ENCODE measurements around the gene SAP30BP.

The SAP30BP gene

GRCh38 chr17:75664099-75664549 lies 3.0 kb upstream of the SAP30BP start:
- Histone ChIP-seq H3K4me1 (peaks cover 0 to 25% (median 19%) of the 10 kb centered on the region in 4 donors), H3K9me3 (no peaks in the 10 kb centered on the region), H3K27ac (no peak overlapping the region), H3K27me3 (no peaks in the 10 kb centered on the region), H3K4me3 (no peak overlapping the region), H3K36me3 (peaks cover 12 to 54% (median 35%) of the 10 kb centered on the region in 3 donors)
- TF ChIP-seq CTCF (IDR thresholded peaks at IDR 0.05), result no peak
- no peak for DNase-seq
- intact Hi-C loops (cut with DNase I; ENCODE audit: low total_unique reads), result no loop called here

DNA sequence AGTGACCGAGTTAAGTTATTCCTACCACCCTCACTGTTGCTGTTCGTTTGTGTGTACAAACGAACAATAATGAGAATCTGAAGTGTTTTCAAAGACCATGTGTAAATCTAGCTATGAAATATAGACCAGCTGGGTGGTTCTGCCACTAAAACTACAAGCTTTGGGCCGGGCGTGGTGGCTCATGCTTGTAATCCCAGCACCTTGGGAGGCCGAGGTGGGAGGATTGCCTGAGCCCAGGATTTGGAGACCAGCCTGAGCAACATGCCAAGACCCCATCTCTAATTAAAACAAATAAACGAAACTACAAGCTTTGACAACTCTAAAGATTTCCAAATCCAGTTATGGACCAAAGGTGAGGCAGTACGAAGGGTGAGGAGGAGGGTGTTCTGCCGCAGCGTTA lies 1.2 kb upstream of the SAP30BP start:
- DNase-seq, result no peak
- Histone ChIP-seq H3K27ac (no peak overlapping the region), H3K36me3 (peaks cover 31 to 53% (median 42%) of the 10 kb centered on the region in 3 donors), H3K27me3 (no peaks in the 10 kb centered on the region), H3K4me1 (peaks cover 0 to 35% (median 19%) of the 10 kb centered on the region in 4 donors), H3K9me3 (no peaks in the 10 kb centered on the region), H3K4me3 (peak overlapping the region; percentile 88 to 96)
- no peak for TF ChIP-seq CTCF (IDR thresholded peaks at IDR 0.05)
- intact Hi-C loops (cut with DNase I; ENCODE audit: low total_unique reads), result loop anchor here (5.0 kb wide), 1 partner anchor 34 kb away; the partner anchor contains the start of gene SMIM5

- intact Hi-C loops (cut with DNase I; ENCODE audit: low total_unique reads), result loop anchor here (5.0 kb wide), 1 partner anchor 36 kb away; the partner anchor contains the start of gene SMIM5
- no peak for TF ChIP-seq CTCF (IDR thresholded peaks at IDR 0.05)
- DNase-seq, result no peak
- Histone ChIP-seq H3K27ac (peak overlapping the region; percentile 90 to 91), H3K27me3 (no peaks in the 10 kb centered on the region), H3K36me3 (peaks cover 39 to 53% (median 41%) of the 10 kb centered on the region in 3 donors), H3K9me3 (no peaks in the 10 kb centered on the region), H3K4me1 (peaks cover 0 to 38% (median 19%) of the 10 kb centered on the region in 4 donors), H3K4me3 (peak overlapping the region; percentile 88 to 96)
Measured at GRCh38 chr17:75667825-75668224, 687 bp downstream of the SAP30BP start.

- intact Hi-C loops (cut with DNase I; ENCODE audit: low total_unique reads), result loop anchor here (5.0 kb wide), 1 partner anchor 36 kb away; the partner anchor contains the start of gene SMIM5
- no peak for TF ChIP-seq CTCF (IDR thresholded peaks at IDR 0.05)
- H3K36me3 ChIP-seq, result peaks cover 44 to 58% (median 45%) of the 10 kb centered on the region in 3 donors
- peak overlapping the region in 1 of 2 donors; percentile 96 for H3K4me3 ChIP-seq
- peak overlapping the region in 1 of 2 donors; percentile 91 for H3K27ac ChIP-seq
- no peaks in the 10 kb centered on the region for H3K9me3 ChIP-seq
- no peak for DNase-seq
- no peaks in the 10 kb centered on the region for H3K27me3 ChIP-seq
- H3K4me1 ChIP-seq, result peaks cover 0 to 38% (median 19%) of the 10 kb centered on the region in 4 donors
Measured at GRCh38 chr17:75668489-75668888, 1.4 kb downstream of the SAP30BP start.

GRCh38 chr17:75670868-75671267 lies 3.7 kb downstream of the SAP30BP start:
- no peak for DNase-seq
- H3K4me3 ChIP-seq, result no peak overlapping the region
- peaks cover 44 to 58% (median 52%) of the 10 kb centered on the region in 3 donors for H3K36me3 ChIP-seq
- peaks cover 0 to 44% (median 21%) of the 10 kb centered on the region in 4 donors for H3K4me1 ChIP-seq
- TF ChIP-seq CTCF (IDR thresholded peaks at IDR 0.05), result no peak
- H3K27me3 ChIP-seq, result no peaks in the 10 kb centered on the region
- intact Hi-C loops (cut with DNase I; ENCODE audit: low total_unique reads), result loop anchor here (5.0 kb wide), 1 partner anchor 81 kb away; no protein-coding TSS in a partner anchor
- no peaks in the 10 kb centered on the region for H3K9me3 ChIP-seq
- no peak overlapping the region for H3K27ac ChIP-seq

All from tibial artery (tissue), 4 donors.